BJ (cell line): ENCODE results near the gene RNGTT. TPM values are rescaled to one million over a fixed set of nuclear protein-coding genes. Genes with fewer than 3 reads are reported as not detected.

Source experiments
- CTCF ChIA-PET: fragments of 350-600 bp; formaldehyde crosslinking; extraction: SDS; loops from one replicate; lab custom pipeline; 2021; ENCODE audit warnings: antibody characterized with exemption, inconsistent platforms; lab: Yijun Ruan, JAX
- POLR2A ChIA-PET: fragments of 300-600 bp; sonication (Branson Sonifier 250); formaldehyde crosslinking; extraction: SDS; loops from one replicate; lab custom pipeline; 2021; ENCODE audit warnings: antibody characterized with exemption; lab: Charles Lee
- DNase-seq: peaks from one replicate; pipeline ENCODE4 v3.0.0-alpha.2; 2011; ENCODE audit warnings: low read depth
- H3K27me3 ChIP-seq: 2 replicates; pipeline ENCODE4 v1.6.0; 2011; ENCODE audit warnings: low read length; ENCODE audit not compliant: control insufficient read depth, insufficient read depth
- H3K36me3 ChIP-seq: 2 replicates; pipeline ENCODE4 v1.5.1; 2011; ENCODE audit warnings: low read length; ENCODE audit not compliant: control insufficient read depth, insufficient read depth
- H3K4me3 ChIP-seq: 2 replicates; pipeline ENCODE4 v1.5.1; 2011; ENCODE audit warnings: low read depth, mild to moderate bottlenecking, control low read depth, low read length
- CTCF ChIP-seq: IDR thresholded peaks from 2 replicates; pipeline ENCODE4 v1.5.1; 2011; ENCODE audit warnings: low read depth, mild to moderate bottlenecking, control low read depth, inconsistent platforms, low read length, moderate library complexity; ENCODE audit not compliant: insufficient read depth
- polyA plus RNA-seq: library from polyadenylated mRNA; depleted of rRNA; stranded (reverse); fragments of >200 nt; gene quantifications from 2 replicates; pipeline ENCODE4 v1.2.3, GENCODE V29; 2011

Gene RNGTT
- polyA plus RNA-seq, 1 experiment: 3.2 TPM

DNA sequence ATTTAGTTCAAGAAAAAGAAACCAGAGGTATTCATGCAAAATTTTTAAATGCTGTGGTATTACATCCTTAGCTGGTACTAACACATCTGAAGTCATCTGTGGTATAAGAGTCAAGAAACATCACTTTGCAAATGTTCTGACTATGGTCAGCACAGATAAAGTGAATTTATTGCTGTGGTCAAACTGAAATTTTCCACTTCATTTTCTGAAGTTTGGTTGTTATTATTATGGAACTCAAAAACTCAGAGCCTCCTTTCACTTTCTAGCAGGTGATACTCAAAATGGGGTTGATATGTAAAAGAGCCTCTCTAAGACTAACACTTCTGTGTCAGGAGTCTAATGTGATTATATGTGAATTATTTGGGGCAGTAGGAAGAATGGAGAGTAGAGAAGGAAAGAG lies 257.8 kb downstream of the RNGTT start:
- CTCF ChIA-PET: no interaction called here
- no peak for TF ChIP-seq CTCF

DNA sequence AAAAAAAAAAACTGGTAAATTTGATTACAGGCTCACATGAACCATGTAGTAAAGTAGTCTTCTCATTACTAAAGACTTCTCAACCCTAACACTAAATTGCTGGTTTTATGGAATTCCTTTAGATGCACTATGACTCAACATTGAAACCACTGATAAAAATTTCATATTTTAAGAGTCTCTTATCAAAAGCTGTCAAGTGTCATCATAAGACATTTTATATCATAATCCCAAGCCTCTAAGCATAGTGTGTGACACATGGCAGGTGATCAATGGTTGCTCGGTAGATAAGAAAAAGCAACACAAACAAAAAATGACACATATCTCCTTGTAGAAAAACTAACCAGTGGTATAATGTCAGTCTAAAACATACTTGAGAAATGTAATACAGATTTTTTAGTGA lies 258.4 kb downstream of the RNGTT start:
- Histone ChIP-seq H3K27me3 (no peaks in the 10 kb centered on the region), H3K36me3 (no peaks in the 10 kb centered on the region), H3K4me3 (no peak overlapping the region)
- no peak for DNase-seq
- CTCF ChIA-PET: no interaction called here
- POLR2A ChIA-PET: no interaction called here
- no peak for TF ChIP-seq CTCF

More for the DNA sequence above, 257.8 kb downstream of the RNGTT start:
- POLR2A ChIA-PET: no interaction called here
- Histone ChIP-seq H3K36me3 (no peaks in the 10 kb centered on the region), H3K27me3 (no peaks in the 10 kb centered on the region), H3K4me3 (no peak overlapping the region)
- DNase-seq: no peak

GRCh38 chr6:88702956-88703556 lies 260.4 kb downstream of the RNGTT start:
- Histone ChIP-seq H3K4me3 (no peak overlapping the region), H3K27me3 (no peaks in the 10 kb centered on the region), H3K36me3 (no peaks in the 10 kb centered on the region)
- ChIA-PET POLR2A (no interaction called here), CTCF (no interaction called here)
- DNase-seq: no peak
- no peak for TF ChIP-seq CTCF

- TF ChIP-seq CTCF: no peak
- CTCF ChIA-PET: no interaction called here
- no peak for DNase-seq
- Histone ChIP-seq H3K36me3 (no peaks in the 10 kb centered on the region), H3K27me3 (no peaks in the 10 kb centered on the region), H3K4me3 (no peak overlapping the region)
- POLR2A ChIA-PET: no interaction called here
These were observed 264.8 kb downstream of the RNGTT start for GRCh38 chr6:88698661-88699060.

DNA sequence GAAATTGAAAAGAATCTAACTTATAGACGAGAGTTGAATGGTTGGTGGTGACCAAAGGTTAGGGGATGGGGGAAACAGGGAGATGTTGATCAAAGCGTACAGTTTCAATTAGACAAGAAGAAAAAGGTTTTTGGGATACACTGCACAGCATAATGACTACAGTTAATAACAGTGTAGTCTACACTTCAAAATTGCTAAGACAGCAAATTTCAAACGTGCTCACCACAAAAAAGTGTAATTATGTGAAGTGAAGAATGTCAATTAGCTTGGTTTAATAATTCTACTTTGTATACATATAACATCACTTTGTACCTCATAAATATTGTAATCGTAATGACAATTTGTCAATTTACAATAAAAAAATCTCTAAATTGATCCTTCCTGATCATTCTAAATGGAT lies 267.5 kb downstream of the RNGTT start:
- no peak overlapping the region for H3K4me3 ChIP-seq
- no peak for TF ChIP-seq CTCF
- DNase-seq: no peak
- CTCF ChIA-PET: no interaction called here
- H3K27me3 ChIP-seq: no peaks in the 10 kb centered on the region
- no peaks in the 10 kb centered on the region for H3K36me3 ChIP-seq
- POLR2A ChIA-PET: no interaction called here
